ENCODE results near the gene SPRR2F.
"Not testable (repeated sequence)": the region's sequence is repeated elsewhere in the genome, so short reads cannot be mapped to it uniquely, and the experiment has no call there.

SPRR2F gene, protein sequence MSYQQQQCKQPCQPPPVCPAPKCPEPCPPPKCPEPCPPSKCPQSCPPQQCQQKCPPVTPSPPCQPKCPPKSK

DNA sequence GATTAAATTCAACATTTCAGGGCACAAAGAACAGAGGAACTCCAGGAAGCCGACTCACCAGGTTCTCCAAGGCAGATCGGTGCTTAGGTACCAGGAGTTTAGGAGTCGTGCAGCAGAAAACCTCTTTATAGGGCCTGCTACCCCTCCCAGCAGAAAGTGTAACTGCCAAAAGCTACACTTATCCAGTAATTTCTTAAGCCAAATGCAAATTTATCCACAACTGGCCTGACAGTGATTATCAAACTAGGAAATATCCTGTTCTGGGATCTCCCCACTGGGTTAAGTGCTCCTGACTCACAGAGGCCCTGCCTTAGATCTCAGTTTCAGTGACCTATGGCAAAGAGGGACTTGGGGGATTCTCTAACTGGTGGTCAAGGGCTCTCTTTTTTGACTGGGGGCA, at the start of gene SPRR2F:
Gene SPRR2F, minus strand, starts transcription at position 101 of the 400 bp plus-strand sequence. CDS start 783 bp downstream, outside the sequence.
- no peak within 1 kb of the TSS for H3K4me3 ChIP-seq (ENCODE audit: low read length)
- no peak for TF ChIP-seq ZNF274 (IDR thresholded peaks at IDR 0.05; ENCODE audit: low read depth, low read length)

DNA sequence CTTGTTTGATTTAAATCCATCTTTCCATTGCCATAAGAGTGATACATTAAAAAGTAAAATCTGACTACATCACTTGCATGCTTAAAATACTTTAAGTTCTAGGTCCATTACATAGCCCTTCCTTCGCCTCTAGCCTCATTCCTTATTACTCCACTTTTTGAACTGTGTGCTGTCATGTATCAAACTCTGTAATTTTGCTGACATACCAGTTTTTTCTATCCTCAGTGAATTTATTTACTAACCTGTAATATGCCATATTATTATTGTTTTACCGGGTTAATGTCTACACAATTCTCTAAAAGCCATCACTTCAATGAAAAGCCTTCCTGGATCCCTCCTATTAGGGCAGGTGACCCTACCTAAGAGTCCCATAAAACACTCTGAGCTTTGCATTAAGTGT, 42.2 kb upstream of the SPRR2F start:
- no peak for TF ChIP-seq ZNF274 (IDR thresholded peaks at IDR 0.05; ENCODE audit: low read depth, low read length)
- H3K4me3 ChIP-seq (ENCODE audit: low read length) = no peak overlapping the region

DNA sequence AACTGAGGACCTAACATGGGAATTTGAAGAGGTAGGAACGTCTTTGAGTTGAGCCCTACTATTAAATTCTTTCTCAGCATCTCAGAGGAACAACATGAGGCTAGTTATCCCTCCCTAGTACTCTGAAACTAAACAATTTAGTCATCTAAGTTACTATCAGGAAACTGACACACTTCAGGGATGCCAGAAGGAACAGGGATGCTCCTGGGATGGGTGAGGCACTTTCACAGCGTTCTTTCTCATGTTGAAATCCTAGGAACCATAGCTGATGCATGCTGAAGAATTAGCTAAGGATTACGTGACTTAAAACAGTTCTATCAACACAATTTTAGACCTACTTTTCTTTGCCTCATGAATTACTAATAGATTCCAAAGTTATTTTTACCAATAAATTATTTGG, 39.2 kb upstream of the SPRR2F start:
- no peak overlapping the region for H3K4me3 ChIP-seq (ENCODE audit: low read length)
- no peak for TF ChIP-seq ZNF274 (IDR thresholded peaks at IDR 0.05; ENCODE audit: low read depth, low read length)

DNA sequence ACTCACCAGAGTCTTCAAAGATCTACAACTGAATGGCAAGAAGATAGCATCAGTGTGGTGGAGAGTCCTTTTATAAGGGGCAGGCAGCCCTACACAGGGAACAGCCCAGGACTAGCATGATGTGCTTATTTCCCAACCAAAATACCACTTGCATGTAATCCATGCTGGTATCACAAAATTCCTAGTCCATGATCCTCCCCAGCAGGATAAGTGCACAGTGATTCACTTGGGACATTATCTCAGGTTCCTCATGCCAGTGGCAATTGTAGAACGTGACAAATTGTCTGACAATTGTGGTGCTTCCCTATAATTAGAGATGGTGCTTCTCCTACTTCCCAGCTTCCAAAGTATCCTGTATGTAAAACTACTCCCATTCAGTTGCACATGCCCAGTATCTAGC, 37.5 kb upstream of the SPRR2F start, which contains the start of gene SPRR2G:
Gene SPRR2G, minus strand, starts transcription at position 45 of the 400 bp plus-strand sequence. CDS start 780 bp downstream, outside the sequence.
- H3K4me3 ChIP-seq (ENCODE audit: low read length) = no peak within 1 kb of the TSS
- TF ChIP-seq ZNF274 (IDR thresholded peaks at IDR 0.05; ENCODE audit: low read depth, low read length) = no peak

DNA sequence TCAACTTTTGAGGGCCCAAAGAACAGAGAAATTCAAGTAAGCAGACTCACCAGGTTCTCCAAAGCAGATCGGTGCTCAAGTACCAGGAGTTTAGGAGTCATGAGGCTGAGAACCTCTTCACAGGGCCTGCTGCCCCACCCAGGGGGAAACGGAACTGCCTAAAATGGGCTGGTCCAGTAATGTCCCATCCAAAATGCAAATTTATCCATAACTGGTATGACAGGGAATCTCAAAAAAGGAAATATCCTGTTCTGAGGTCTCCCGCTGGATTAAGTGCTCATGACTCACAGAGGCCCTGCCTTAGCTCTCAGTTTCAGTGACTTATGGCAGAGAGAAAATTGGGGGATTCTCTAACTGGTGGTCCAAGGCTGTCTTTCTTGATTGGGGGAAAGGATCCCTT, 28.1 kb upstream of the SPRR2F start:
- TF ChIP-seq ZNF274 (IDR thresholded peaks at IDR 0.05; ENCODE audit: low read depth, low read length) = no peak
- H3K4me3 ChIP-seq (ENCODE audit: low read length) = no peak overlapping the region

DNA sequence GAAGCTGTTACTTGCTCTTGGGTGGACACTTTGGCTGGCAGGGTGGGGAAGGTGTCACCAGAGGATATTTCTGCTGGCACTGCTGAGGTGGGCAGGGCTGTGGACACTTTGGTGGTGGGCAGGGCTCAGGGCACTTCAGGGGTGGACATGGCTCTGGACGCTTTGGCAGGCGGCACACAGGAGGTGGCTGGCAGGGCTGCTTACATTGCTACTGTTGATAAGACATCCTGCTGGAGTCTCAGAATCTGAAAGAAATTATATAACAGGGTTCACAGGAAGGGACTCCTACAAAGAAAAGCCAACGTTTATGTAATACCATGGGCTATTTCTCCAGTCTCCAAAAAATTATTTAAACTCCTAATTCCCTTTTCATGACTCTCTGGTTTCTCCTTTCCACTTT, 27.2 kb upstream of the SPRR2F start:
- H3K4me3 ChIP-seq (ENCODE audit: low read length) = no peak overlapping the region
- TF ChIP-seq ZNF274 (IDR thresholded peaks at IDR 0.05; ENCODE audit: low read depth, low read length) = no peak

DNA sequence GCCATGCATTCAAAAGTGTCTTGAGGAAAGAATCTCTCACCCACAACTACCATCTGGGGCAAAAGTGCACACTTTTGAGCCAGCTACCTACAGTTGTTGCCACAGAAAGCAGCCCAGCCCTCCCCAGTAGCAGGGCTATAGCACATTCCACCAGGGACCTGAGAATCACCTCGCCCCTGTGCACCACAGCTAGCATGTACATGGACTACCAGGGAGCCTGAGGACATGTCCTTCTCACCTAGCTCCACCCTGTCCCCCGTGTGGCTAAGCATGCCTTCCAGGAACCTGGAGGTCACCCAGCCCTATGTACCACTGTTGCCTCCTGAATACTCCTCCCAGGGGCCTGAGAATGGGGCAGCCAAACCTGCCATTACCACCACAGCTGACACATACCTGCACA, 20.4 kb upstream of the SPRR2F start:
- TF ChIP-seq ZNF274 (IDR thresholded peaks at IDR 0.05; ENCODE audit: low read depth, low read length) = no peak
- H3K4me3 ChIP-seq (ENCODE audit: low read length) = no peak overlapping the region

DNA sequence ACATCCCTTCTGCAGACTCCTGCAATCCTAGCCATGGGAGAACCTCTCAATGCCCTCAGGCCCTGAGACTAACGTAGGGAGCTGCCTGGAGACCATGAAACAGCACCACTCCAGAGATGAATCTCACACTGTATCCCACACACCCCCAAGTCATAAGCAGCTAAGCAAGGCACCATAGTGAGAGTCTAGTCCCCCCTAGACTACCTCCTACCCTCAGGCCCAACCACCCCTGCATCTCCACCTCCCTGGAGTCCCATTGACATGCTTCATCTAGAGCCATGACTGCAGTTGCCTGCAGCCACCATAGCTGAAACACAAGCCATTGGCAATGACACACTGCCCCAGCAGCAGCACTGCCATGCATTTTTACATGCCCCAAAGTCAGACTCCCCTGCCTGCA, 20.0 kb upstream of the SPRR2F start:
- TF ChIP-seq ZNF274 (IDR thresholded peaks at IDR 0.05; ENCODE audit: low read depth, low read length) = no peak
- no peak overlapping the region for H3K4me3 ChIP-seq (ENCODE audit: low read length)

DNA sequence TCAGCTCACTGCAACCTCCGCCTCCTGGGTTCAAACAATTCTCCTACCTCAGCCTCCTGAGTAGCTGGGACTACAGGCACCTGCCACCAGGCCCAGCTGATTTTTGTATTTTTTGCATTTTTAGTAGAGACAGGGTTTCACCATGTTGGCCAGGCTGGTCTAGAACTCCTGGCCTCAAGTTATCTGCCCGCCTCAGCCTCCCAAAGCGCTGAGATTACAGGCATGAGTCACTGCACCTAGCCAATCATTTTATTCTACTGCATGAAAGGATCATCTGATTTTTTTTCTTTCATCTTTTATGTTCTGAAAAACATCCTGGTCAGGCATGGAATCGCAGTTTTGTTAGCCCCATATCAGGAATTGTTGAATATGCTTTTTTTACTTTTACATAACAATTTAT, 15.4 kb upstream of the SPRR2F start:
- H3K4me3 ChIP-seq (ENCODE audit: low read length) = not testable (repeated sequence)

DNA sequence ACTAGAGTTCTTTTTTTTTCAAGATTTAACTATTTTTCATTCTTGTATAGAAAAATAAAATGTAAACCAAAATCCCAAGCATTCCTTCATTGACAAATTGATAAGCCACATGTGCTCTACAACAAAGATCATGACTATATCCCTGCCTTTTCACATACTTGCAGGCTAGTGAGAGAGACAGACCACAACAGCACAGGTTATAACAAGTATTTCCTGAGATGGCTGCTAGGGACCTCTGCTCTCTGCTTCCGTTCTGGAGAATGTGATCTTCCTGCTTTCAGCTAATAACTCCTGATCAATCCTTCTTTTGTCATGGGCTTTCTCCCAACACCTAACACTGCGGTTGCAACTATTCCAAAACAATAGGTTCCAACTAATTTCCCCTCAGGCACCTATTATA, 14.0 kb upstream of the SPRR2F start:
- TF ChIP-seq ZNF274 (IDR thresholded peaks at IDR 0.05; ENCODE audit: low read depth, low read length) = no peak
- H3K4me3 ChIP-seq (ENCODE audit: low read length) = no peak overlapping the region

DNA sequence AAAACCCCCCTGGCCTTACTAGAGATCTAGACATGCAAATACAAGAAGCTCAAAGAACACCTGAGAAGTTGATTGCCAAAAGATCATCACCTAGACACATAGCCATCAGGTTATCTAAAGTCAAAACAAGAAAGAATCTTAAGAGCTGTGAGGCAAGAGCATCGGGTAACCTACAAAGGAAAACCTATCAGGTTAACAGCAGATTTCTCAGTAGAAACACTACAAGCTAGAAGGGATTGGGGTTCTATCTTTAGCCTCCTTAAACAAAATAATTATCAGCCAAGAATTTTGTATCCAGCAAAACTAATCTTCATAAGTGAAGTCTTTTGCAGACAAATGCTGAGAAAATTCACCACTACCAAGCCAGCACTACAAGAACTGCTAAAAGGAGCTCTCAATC, 12.2 kb upstream of the SPRR2F start:
- TF ChIP-seq ZNF274 (IDR thresholded peaks at IDR 0.05; ENCODE audit: low read depth, low read length) = no peak
- no peak overlapping the region for H3K4me3 ChIP-seq (ENCODE audit: low read length)

DNA sequence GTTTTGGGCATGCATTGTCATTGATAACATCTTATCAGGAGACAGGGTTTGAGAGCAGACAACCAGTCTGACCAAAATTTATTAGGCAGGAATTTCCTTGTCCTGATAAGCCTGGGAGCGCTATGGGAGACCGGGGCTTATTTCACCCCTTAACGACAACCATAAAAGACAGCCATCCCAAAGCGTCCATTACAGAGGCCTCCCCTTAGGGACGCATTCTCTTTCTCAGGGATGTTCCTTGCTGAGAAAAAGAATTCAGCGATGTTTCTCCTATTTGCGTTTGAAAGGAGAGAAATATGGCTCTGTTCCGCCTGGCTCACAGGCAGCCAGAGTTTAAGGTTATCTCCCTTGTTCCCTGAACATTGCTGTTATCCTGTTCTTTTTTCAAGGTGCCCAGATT, 10.5 kb upstream of the SPRR2F start:
- H3K4me3 ChIP-seq (ENCODE audit: low read length) = not testable (repeated sequence)

DNA sequence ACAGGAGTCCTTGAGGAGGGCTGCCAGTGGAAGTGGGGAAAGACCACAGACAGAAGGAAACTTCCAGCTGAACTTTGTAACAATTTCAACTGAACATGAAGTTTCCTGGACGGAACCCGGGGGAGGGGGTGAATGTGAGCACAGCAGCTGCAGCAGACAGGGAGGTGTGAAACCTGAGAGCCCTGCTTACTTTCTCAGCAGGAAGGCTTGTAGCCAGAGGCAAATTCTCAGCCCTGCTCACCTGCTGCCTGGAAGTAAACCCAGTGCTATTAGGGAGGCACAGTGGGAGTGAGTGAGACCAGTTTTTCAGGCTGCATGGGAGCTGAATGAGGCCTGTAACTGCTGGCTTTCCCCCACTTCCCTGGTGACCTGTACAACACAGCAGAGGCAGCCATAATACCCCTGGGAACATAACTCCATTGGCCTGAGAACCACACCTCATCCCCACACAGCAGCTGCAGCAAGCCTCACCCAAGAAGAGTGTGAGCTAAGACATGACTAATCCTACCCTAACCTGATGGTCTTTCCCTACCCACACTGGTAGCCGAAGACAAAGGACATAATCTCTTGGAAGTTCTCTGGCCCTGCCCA, 9.6 kb upstream of the SPRR2F start:
- H3K4me3 ChIP-seq (ENCODE audit: low read length) = no peak overlapping the region
- TF ChIP-seq ZNF274 (IDR thresholded peaks at IDR 0.05; ENCODE audit: low read depth, low read length) = no peak

DNA sequence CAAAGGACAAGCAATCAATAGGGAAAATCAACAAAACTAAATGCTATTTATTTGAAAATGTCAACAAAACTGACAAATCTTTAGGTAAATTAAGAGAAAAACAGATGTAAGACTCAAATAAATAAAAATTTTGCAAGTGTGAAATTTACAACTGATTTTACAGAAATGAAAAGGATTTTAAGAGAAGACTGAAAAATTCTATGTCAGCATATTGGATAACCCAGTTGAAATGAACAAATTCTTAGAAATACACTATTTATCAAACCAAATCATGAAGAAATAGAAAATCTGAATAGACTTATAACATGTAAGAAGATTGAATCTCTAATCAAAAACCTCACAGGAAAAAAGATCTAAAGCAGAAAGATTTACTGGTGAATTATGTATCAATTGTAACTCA, 7.6 kb upstream of the SPRR2F start:
- TF ChIP-seq ZNF274 (IDR thresholded peaks at IDR 0.05; ENCODE audit: low read depth, low read length) = no peak
- no peak overlapping the region for H3K4me3 ChIP-seq (ENCODE audit: low read length)

DNA sequence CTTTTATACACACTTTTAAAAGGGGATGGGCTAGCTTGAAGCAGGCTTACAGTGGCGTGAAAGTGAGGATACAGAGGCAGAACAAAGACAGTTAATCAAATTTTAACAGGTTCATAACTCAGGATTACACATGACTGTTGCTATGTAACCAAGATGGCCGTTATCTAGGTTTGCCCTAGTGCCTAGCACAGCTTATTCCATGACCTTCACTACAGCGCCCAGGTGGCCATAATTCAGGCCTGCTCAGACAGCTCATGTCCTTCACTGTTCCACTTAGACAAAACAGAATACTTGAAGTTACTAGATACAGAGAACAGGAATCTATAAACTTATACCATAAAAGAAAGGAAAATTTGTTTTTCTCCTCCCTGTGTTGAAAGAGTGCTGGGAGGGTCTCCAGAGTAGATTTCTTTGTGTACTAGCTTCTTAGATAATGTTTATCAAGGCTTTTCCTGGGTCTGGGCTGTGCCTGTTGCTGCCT, 6.2 kb upstream of the SPRR2F start:
- no peak for TF ChIP-seq ZNF274 (IDR thresholded peaks at IDR 0.05; ENCODE audit: low read depth, low read length)
- H3K4me3 ChIP-seq (ENCODE audit: low read length) = no peak overlapping the region

DNA sequence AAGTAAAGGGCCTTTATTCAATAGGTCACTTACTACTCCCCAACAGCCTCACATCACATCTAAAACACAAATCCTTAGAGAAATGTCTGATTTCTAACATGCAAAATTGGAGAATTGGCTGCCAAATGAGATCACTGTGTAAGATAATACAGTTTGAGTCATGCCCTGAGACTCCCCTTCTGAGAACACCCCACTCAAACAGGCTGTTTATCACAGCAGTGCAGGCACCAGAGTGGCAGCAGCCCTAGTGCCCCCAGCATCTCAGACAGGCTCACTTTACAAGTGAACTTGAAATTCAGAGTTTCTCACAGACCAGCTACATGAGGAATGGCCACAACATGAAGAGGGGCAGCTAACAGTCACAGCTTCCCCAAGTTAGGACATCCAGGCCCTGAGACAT, 1.9 kb upstream of the SPRR2F start:
- H3K4me3 ChIP-seq (ENCODE audit: low read length) = not testable (repeated sequence)

DNA sequence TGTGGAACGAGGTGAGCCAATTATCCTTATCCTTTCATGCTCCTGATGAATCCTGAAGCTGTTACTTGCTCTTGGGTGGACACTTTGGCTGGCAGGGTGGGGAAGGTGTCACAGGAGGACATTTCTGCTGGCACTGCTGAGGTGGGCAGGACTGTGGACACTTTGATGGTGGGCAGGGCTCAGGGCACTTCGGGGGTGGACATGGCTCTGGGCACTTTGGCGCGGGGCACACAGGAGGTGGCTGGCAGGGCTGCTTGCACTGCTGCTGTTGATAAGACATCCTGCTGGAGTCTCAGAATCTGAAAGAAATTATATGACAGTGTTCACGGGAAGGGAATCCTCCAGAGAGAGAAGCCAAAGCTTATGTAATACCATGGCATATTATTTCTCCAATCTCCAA, 862 bp downstream of the SPRR2F start:
- H3K4me3 ChIP-seq (ENCODE audit: low read length) = not testable (repeated sequence)

Data from GM08714 (cell line).